ENCODE data around the gene OR52H1.

GRCh38 chr11:5548440-5548839 lies at the start of gene OR52H1:
- TF ChIP-seq CTCF (IDR thresholded peaks at IDR 0.05) = no peak
- TF ChIP-seq POLR2A (IDR thresholded peaks at IDR 0.05) = no peak
